ENCODE data around the gene KRTAP10-3.
A peak's percentile ranks its signal among the peaks of the same experiment; 100 is the strongest.

KRTAP10-3 gene

GRCh38 chr21:44530903-44531605, 27.5 kb downstream of the KRTAP10-3 start:
- Histone ChIP-seq H3K4me1 (ENCODE audit: control insufficient read depth, insufficient read depth, low read length) (no peaks in the 10 kb centered on the region), H3K36me3 (ENCODE audit: control insufficient read depth in 2 of 2, insufficient read depth in 1 of 2, low read length in 2 of 2) (no peaks in the 10 kb centered on the region), H3K4me3 (ENCODE audit: low read depth, low read length) (no peak overlapping the region), H3K9me3 (ENCODE audit: control insufficient read depth, insufficient read depth, low read depth, low read length) (no peaks in the 10 kb centered on the region), H3K27ac (ENCODE audit: extremely low read depth, low read depth, low read length) (no peak overlapping the region)
- POLR2A ChIA-PET: no interaction called here
- TF ChIP-seq ZNF704 (tag by site-specific recombination; IDR thresholded peaks at IDR 0.05) (no peak), KLF9 (tag by site-specific recombination; IDR thresholded peaks at IDR 0.05; ENCODE audit: low read depth) (no peak), ZNF16 (tag by site-specific recombination; IDR thresholded peaks at IDR 0.05; ENCODE audit: low read depth) (no peak)
- CTCF ChIA-PET: no interaction called here

- CTCF ChIA-PET: interaction anchor here (0.9 kb wide), 1 partner anchor 20 kb away, joined by 3 read pairs; no protein-coding TSS in a partner anchor
Measured at GRCh38 chr21:44530221-44530902, 28.2 kb downstream of the KRTAP10-3 start.

GRCh38 chr21:44529503-44530125, 29.0 kb downstream of the KRTAP10-3 start:
- H3K9me3 ChIP-seq (ENCODE audit: control insufficient read depth, insufficient read depth, low read depth, low read length): no peaks in the 10 kb centered on the region
- H3K4me1 ChIP-seq (ENCODE audit: control insufficient read depth, insufficient read depth, low read length): no peaks in the 10 kb centered on the region
- no peaks in the 10 kb centered on the region for H3K36me3 ChIP-seq (ENCODE audit: control insufficient read depth in 2 of 2, insufficient read depth in 1 of 2, low read length in 2 of 2)
- no peak overlapping the region for H3K4me3 ChIP-seq (ENCODE audit: low read depth, low read length)
- ChIA-PET POLR2A (no interaction called here), CTCF (interaction anchor here (0.9 kb wide), 1 partner anchor 19 kb away, joined by 3 read pairs; no protein-coding TSS in a partner anchor)
- no peak overlapping the region for H3K27ac ChIP-seq (ENCODE audit: extremely low read depth, low read depth, low read length)
- TF ChIP-seq ZIC2 (tag by site-specific recombination; IDR thresholded peaks at IDR 0.05) (peak; percentile 74), ZXDB (tag by site-specific recombination; IDR thresholded peaks at IDR 0.05) (no peak)

More at GRCh38 chr21:44530221-44530902, 28.2 kb downstream of the KRTAP10-3 start:
- H3K4me1 ChIP-seq (ENCODE audit: control insufficient read depth, insufficient read depth, low read length): no peaks in the 10 kb centered on the region
- POLR2A ChIA-PET: no interaction called here
- H3K27ac ChIP-seq (ENCODE audit: extremely low read depth, low read depth, low read length): no peak overlapping the region
- H3K9me3 ChIP-seq (ENCODE audit: control insufficient read depth, insufficient read depth, low read depth, low read length): no peaks in the 10 kb centered on the region
- no peaks in the 10 kb centered on the region for H3K36me3 ChIP-seq (ENCODE audit: control insufficient read depth in 2 of 2, insufficient read depth in 1 of 2, low read length in 2 of 2)
- TF ChIP-seq MEIS1 (CRISPR knock-in tag; IDR thresholded peaks at IDR 0.05; ENCODE audit: borderline replicate concordance) (no peak), ZBTB17 (tag by site-specific recombination; IDR thresholded peaks at IDR 0.05) (peak; percentile 98), ZNF366 (tag by site-specific recombination; conservative IDR thresholded peaks at IDR 0.05) (peak; percentile 100)
- no peak overlapping the region for H3K4me3 ChIP-seq (ENCODE audit: low read depth, low read length)

GRCh38 chr21:44529011-44529421, 29.6 kb downstream of the KRTAP10-3 start:
- CTCF ChIA-PET: no interaction called here
- no peak overlapping the region for H3K4me3 ChIP-seq (ENCODE audit: low read depth, low read length)
- H3K36me3 ChIP-seq (ENCODE audit: control insufficient read depth in 2 of 2, insufficient read depth in 1 of 2, low read length in 2 of 2): no peaks in the 10 kb centered on the region
- no peak overlapping the region for H3K27ac ChIP-seq (ENCODE audit: extremely low read depth, low read depth, low read length)
- POLR2A ChIA-PET: no interaction called here
- no peaks in the 10 kb centered on the region for H3K9me3 ChIP-seq (ENCODE audit: control insufficient read depth, insufficient read depth, low read depth, low read length)
- TF ChIP-seq ZSCAN30 (tag by site-specific recombination; IDR thresholded peaks at IDR 0.05) (no peak), GFI1B (tag by site-specific recombination; IDR thresholded peaks at IDR 0.05) (no peak), ZNF530 (tag by site-specific recombination; IDR thresholded peaks at IDR 0.05; ENCODE audit: low read depth) (no peak), ZNF514 (tag by site-specific recombination; IDR thresholded peaks at IDR 0.05) (no peak), ZNF777 (tag by site-specific recombination; IDR thresholded peaks at IDR 0.05; ENCODE audit: borderline replicate concordance) (no peak), ZNF311 (tag by site-specific recombination; IDR thresholded peaks at IDR 0.05; ENCODE audit: borderline replicate concordance) (no peak), SALL2 (tag by site-specific recombination; IDR thresholded peaks at IDR 0.05; ENCODE audit: borderline replicate concordance) (no peak), ZBTB26 (tag by site-specific recombination; optimal IDR thresholded peaks at IDR 0.05) (no peak)
- TF ChIP-seq, protein P1, sequence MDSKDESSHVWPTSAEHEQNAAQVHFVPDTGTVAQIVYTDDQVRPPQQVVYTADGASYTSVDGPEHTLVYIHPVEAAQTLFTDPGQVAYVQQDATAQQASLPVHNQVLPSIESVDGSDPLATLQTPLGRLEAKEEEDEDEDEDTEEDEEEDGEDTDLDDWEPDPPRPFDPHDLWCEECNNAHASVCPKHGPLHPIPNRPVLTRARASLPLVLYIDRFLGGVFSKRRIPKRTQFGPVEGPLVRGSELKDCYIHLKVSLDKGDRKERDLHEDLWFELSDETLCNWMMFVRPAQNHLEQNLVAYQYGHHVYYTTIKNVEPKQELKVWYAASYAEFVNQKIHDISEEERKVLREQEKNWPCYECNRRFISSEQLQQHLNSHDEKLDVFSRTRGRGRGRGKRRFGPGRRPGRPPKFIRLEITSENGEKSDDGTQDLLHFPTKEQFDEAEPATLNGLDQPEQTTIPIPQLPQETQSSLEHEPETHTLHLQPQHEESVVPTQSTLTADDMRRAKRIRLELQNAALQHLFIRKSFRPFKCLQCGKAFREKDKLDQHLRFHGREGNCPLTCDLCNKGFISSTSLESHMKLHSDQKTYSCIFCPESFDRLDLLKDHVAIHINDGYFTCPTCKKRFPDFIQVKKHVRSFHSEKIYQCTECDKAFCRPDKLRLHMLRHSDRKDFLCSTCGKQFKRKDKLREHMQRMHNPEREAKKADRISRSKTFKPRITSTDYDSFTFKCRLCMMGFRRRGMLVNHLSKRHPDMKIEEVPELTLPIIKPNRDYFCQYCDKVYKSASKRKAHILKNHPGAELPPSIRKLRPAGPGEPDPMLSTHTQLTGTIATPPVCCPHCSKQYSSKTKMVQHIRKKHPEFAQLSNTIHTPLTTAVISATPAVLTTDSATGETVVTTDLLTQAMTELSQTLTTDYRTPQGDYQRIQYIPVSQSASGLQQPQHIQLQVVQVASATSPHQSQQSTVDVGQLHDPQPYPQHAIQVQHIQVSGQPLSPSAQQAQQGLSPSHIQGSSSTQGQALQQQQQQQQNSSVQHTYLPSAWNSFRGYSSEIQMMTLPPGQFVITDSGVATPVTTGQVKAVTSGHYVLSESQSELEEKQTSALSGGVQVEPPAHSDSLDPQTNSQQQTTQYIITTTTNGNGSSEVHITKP (tag by site-specific recombination; IDR thresholded peaks at IDR 0.05): no peak
- H3K4me1 ChIP-seq (ENCODE audit: control insufficient read depth, insufficient read depth, low read length): no peaks in the 10 kb centered on the region
